AML-193 (cell line): ENCODE results near the gene ACOX1.
A peak's percentile ranks its signal among the peaks of the same experiment; 100 is the strongest.

Experiments used
- DNase-seq, 2 experiments: peaks; one replicate each; lab custom pipeline; 2025; lab: John Stamatoyannopoulos, UW

ACOX1 gene

GRCh38 chr17:76008630-76009425, 29.9 kb upstream of the ACOX1 start:
- DNase-seq, result no peak

DNA sequence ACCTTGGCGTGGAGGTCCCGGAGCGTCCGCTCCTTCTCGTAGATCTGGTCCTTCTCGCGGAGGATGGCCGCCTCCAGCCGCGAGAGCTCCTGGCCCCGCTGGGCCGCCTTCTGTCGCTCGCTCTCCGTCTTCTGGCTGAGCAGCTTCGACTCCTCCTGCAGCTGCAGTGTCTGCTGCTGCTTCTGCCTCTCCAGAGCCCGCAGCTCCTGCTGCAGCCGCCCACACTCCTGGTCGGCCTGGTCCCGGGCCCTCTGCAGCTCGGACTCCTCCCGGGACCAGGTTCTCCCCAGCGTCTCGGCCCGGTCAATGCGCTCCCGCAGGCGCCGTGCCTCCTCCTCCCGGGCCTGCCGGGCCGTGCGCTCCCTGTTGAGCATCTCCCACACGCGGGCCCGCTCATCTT, 29.2 kb upstream of the ACOX1 start:
- no peak for DNase-seq

- DNase-seq, result no peak
Measured at GRCh38 chr17:76007850-76008165, 28.8 kb upstream of the ACOX1 start.

GRCh38 chr17:76007131-76007849, 28.3 kb upstream of the ACOX1 start:
- no peak for DNase-seq

GRCh38 chr17:76005263-76006149, 26.5 kb upstream of the ACOX1 start:
- DNase-seq, result peak; percentile 74 to 79

DNA sequence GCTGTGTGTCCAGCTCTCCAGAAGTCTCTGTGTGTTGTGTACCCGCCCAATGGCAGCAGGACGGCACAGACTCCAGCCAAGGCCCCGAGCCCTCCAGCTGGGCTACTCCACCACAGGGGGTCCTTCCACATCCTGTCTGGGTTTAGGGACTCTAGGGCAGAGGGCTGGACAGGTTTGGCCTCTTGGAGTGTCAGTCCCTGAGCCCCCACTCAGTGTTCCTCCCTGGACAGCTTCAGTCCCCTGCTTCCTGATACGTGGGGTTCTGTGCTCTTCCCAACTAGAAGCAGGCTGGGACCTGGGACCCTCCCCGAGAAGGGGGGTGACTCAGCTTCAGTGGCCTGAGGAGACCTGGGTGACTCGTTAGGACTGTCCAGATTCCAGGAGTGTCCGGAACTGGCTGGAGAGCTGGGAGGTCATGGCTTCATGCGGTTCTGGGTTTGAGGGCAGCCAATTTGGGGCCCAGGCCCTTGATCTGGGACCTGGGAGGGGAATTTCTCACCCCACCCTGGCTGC, 25.8 kb upstream of the ACOX1 start:
- no peak for DNase-seq

DNA sequence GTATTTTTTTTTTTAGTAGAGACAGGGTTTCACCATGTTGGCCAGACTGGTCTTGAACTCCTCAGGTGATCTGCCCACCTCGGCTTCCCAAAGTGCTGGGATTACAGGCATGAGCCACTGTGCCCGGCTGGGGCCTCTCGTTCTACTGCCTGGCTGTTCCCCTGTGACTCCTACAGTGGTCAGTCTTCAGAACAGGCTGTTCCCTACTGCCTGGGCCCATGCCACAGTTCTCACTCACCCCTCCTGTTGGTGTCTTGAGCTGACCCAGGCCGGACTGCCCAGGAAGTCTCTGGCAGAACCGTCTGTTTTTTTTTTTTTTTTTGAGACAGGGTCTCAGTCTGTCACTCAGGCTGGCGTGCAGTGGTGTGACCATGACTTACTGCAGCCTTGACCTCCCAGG, 24.9 kb upstream of the ACOX1 start:
- DNase-seq, result no peak

GRCh38 chr17:76002100-76002499, 23.1 kb upstream of the ACOX1 start:
- no peak for DNase-seq

DNA sequence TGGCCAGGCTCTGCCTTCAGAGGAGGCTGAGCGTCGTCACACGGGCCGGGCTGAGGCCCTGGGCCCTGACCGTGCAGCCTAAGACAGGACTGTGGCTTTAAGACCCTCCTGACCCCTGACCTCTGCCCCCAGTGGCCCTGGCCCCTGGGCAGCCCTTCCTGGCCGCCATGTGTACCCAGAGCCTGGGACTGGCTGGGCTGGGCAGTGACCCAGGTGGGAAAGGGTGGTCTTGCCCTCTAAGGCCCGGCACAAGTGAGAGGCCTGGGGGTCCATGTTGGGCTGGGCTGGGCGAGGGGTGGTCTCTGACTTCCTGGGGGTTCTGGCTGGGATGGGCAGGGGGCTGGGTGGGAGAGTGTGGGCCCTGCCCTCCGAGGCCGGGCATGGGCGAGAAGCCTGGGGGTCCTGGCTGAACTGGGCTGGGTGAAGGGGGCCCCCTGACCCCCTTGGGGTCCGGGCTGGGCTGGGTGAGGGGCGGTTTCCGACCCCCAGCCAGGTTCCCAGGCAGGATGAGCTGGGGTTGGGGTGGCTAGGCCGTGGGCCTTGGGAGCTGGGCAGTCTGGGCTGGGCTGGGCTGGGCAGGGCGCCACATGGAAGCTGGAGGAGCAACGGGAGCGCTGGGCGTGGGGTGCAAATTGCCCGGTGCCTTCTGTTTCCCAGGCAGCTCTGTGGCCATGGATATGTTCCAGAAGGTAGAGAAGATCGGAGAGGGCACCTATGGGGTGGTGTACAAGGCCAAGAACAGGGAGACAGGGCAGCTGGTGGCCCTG, 22.0 kb upstream of the ACOX1 start, which contains the start of gene CDK3:
Gene CDK3 (plus strand): TSS at position 101 of the 767 bp plus-strand sequence. CDS start 571 bp downstream, at position 672.
- DNase-seq, result no peak

- DNase-seq, result peak; percentile 51
Measured at GRCh38 chr17:76000016-76000754, 21.2 kb upstream of the ACOX1 start.

DNA sequence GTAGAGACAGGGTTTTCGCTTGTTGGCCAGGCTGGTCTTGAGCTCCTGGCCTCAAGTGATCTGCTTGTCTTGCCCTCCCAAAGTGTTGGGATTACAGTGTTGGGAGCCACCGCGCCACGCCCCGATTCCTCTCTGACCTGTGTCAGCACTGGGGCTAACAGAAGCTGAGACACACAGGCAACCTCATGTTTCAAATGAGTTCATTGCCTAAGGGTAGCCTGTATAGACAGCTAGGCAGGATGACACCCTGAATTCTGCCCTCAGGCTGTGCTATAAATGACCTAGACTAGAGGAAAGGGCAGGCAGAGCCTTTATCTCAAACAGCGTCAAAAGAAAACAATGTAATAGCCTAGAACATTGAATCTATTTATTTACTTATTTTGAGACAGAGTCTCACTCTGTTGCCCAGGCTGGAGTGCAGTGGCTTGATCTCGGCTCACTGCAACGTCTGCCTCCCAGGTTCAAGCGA, 19.4 kb upstream of the ACOX1 start:
- DNase-seq, result no peak

- DNase-seq, result peak; percentile 75 to 79
Measured at GRCh38 chr17:75996665-75997590, 18.0 kb upstream of the ACOX1 start.

GRCh38 chr17:75995385-75995925, 16.5 kb upstream of the ACOX1 start:
- DNase-seq, result no peak

GRCh38 chr17:75994802-75995370, 15.9 kb upstream of the ACOX1 start:
- no peak for DNase-seq

DNA sequence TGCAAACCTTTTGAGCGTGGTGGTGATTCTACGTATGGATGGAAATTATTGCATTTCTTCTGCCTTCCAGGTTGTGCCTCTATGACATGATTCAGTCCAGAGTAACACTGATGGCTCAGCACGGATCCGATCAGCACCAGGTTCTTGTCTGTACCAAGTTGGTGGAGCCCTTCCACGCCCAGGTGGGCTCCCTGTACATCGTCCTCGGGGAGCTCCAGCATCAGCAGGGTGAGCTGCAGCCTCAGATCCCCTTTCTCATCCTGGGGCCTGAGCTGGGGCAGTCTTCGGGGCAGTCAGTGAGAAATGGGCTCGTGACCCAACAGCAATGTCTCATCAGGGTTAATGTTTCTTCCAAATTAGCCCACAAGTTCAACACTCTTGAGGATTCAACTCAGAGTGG, 12.4 kb upstream of the ACOX1 start:
- no peak for DNase-seq

DNA sequence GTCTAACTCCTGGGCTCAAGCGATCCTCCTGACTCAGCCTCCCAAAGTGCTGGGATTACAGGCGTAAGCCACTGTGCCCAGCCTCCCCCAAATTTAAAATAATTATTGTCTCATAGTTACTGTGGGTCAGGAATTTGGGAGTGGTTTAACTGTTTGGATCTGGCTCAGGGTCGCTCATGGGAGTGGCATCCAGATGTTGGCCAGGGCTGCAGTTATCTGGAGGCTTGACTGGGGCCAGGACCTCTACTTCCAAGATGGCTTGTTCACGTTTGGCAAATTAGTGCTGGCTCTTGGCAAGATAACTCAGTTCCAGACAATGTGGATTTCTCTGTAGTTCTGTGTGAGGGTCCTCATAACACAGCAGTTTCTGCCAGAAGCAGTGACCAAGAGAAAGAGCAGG, 8.1 kb upstream of the ACOX1 start:
- no peak for DNase-seq

DNA sequence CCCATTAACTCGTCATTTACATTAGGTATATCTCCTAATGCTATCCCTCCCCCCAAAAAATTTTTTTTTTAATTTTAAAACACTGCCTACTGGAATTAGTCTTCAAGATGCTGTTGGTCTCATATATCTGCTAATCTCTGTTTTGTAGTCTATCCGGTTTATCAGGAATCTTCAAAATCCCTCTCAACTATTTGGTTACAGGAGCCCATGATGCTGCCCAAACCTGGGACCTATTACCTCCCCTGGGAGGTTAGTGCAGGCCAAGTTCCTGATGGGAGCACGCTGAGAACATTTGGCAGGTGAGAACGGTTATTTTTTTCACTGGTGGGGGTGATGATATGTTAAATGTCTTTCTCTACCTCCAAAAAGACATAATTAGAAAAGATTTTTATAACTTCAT, 7.0 kb upstream of the ACOX1 start:
- DNase-seq, result no peak

DNA sequence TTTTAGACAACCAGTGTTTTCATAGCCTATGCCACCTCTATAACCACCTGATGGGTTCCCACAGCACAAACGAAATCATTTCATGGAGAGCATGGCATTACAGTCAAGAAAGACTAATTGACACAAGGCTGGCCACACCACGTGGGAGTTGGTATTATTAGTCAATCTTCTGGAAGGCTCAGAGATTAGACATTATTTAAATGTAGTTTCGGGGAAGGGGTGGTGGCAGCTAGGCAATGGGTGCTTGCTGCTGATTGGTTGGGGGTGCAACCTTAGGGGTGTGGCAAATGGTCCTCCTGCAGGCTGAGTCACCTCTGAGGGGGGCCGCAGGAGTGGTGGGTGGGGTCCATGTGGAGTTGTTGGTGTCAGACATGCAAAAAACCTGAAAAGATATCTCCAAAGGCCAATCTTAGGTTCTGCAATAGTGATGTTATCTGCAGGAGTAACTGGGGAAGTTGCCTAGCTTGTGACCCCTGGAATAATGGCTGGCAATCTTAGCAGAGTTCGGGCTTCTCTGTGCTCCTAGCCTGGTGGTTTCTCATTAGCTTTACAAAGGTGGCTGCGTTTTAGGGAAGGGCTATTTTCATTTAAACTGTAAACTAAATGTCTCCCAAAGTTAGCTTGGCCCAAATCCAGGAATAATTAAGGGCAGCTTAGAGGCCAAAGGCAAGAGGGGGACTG, 4.7 kb upstream of the ACOX1 start:
- peak; percentile 26 to 46 for DNase-seq
